HepG2 (cell line): ENCODE data around the gene TP63. TPM values are rescaled to one million over a fixed set of nuclear protein-coding genes. Genes with fewer than 3 reads are reported as not detected.

Experiments used
- ATAC-seq: fragments of 200-7000 bp; cut with Tn5 transposase; 3 replicates; pipeline ENCODE4 v1.9.1; 2020; ENCODE audit warnings: mild to moderate bottlenecking, moderate library complexity
- BruUV-seq: library from RNA; stranded (reverse); fragments of 400-500 nt; replicated peaks from 2 replicates; lab custom pipeline; 2021; lab: Mats Ljungman, UMichigan
- CTCF ChIA-PET: fragments of 300-600 bp; formaldehyde crosslinking; extraction: SDS; loops from one replicate; lab custom pipeline; 2021; ENCODE audit warnings: low total read pairs, inconsistent platforms, low intra/inter-chr PET ratio; lab: Yijun Ruan, JAX
- POLR2A ChIA-PET: fragments of 350-600 bp; sonication (Branson Sonifier 250); formaldehyde crosslinking; loops from one replicate; lab custom pipeline; 2020; ENCODE audit warnings: antibody characterized with exemption, inconsistent platforms; lab: Yijun Ruan, JAX
- DNase-seq: peaks from one replicate; pipeline ENCODE4 v3.0.0-alpha.2; 2015; ENCODE audit warnings: low spot score
- FAIRE-seq: peaks from 3 replicates; lab custom pipeline; 2011; peaks lifted over from hg19 to GRCh38; lab: Jason Lieb, UNC
- H2AFZ ChIP-seq: one replicate; pipeline ENCODE4 v1.6.1; 2011; ENCODE audit warnings: low read length, inconsistent platforms
- H3K27ac ChIP-seq: fragments of 300-600 bp; 3 replicates; pipeline ENCODE4 v1.8.0; 2011; ENCODE audit warnings: mixed run types, mild to moderate bottlenecking, mixed read lengths, low read length, inconsistent platforms; ENCODE audit not compliant: insufficient read depth; ENCODE audit errors: extremely low read length
- H3K27me3 ChIP-seq, 2 experiments: fragments of 200-600 bp in 1 of 2; 2 replicates in 1 of 2; 3 replicates in 1 of 2; pipeline versions ENCODE4 v1.6.0 to v1.8.0; 2011; ENCODE audit warnings: low read length in 2 of 2, mild to moderate bottlenecking in 2 of 2, moderate library complexity in 2 of 2, inconsistent platforms in 1 of 2; ENCODE audit not compliant: insufficient read depth in 2 of 2, control insufficient read depth in 1 of 2
- H3K36me3 ChIP-seq, 2 experiments: fragments of 200-600 bp in 1 of 2; replicated peaks in 1 of 2; 2 replicates in 1 of 2; 3 replicates in 1 of 2; pipeline versions ENCODE4 v1.5.1 to v1.8.0; 2011; ENCODE audit warnings: low read length in 2 of 2, inconsistent platforms in 1 of 2; ENCODE audit not compliant: insufficient read depth in 2 of 2, control insufficient read depth in 1 of 2
- H3K4me1 ChIP-seq: 2 replicates; pipeline ENCODE4 v1.5.1; 2012; ENCODE audit warnings: low read length, inconsistent platforms; ENCODE audit not compliant: insufficient read depth
- H3K4me2 ChIP-seq: 2 replicates; pipeline ENCODE4 v1.6.0; 2011; ENCODE audit warnings: low read depth, low read length, inconsistent platforms
- H3K4me3 ChIP-seq, 3 experiments: fragments of 200-600 bp in 1 of 3; sonication (generic), shearing (Covaris generic) in 1 of 3; replicated peaks in 1 of 3; 2 replicates each; pipeline ENCODE4 v1.5.1; 2011 to 2016; ENCODE audit warnings: low read length in 3 of 3, inconsistent platforms in 2 of 3, low read depth in 2 of 3, mild to moderate bottlenecking in 2 of 3, control low read depth in 1 of 3, mixed read lengths in 1 of 3; ENCODE audit not compliant: insufficient read depth in 1 of 3
- H3K79me2 ChIP-seq: one replicate; pipeline ENCODE4 v1.6.1; 2011; ENCODE audit warnings: low read length, inconsistent platforms; ENCODE audit not compliant: insufficient read depth
- H3K9ac ChIP-seq: 2 replicates; pipeline ENCODE4 v1.6.0; 2011; ENCODE audit warnings: mild to moderate bottlenecking, low read depth, low read length, inconsistent platforms; ENCODE audit not compliant: insufficient read depth
- H3K9me3 ChIP-seq: 2 replicates; pipeline ENCODE4 v1.5.1; 2012; ENCODE audit warnings: mild to moderate bottlenecking, low read length
- H4K20me1 ChIP-seq: 2 replicates; pipeline ENCODE4 v1.6.0; 2011; ENCODE audit warnings: inconsistent platforms, mild to moderate bottlenecking, low read length, moderate library complexity; ENCODE audit not compliant: insufficient read depth
- ARHGAP35 ChIP-seq: sonication (generic); formaldehyde crosslinking; IDR thresholded peaks from 2 replicates; pipeline ENCODE4 v1.9.0; 2022; ENCODE audit warnings: mild to moderate bottlenecking, inconsistent platforms, moderate library complexity, missing genetic modification reagents, borderline replicate concordance
- CBX1 ChIP-seq: IDR thresholded peaks from one replicate; pipeline ENCODE4 v1.6.1; 2016; ENCODE audit warnings: antibody characterized with exemption, low read depth
- DMAP1 ChIP-seq: IDR thresholded peaks from 2 replicates; pipeline ENCODE4 v1.6.1; 2016
- ELF4 ChIP-seq: sonication (generic); formaldehyde crosslinking; IDR thresholded peaks from 2 replicates; pipeline ENCODE4 v1.5.0; 2020; ENCODE audit warnings: missing genetic modification reagents, mild to moderate bottlenecking, moderate library complexity, borderline replicate concordance
- HES4 ChIP-seq: sonication (generic); formaldehyde crosslinking; IDR thresholded peaks from 2 replicates; pipeline ENCODE4 v1.9.0; 2021; ENCODE audit warnings: mild to moderate bottlenecking, missing genetic modification reagents, borderline replicate concordance
- MIXL1 ChIP-seq: IDR thresholded peaks from 2 replicates; pipeline ENCODE4 v1.6.1; 2016
- SMC3 ChIP-seq: IDR thresholded peaks from 2 replicates; pipeline ENCODE4 v1.6.1; 2011; ENCODE audit warnings: low read length, improper control_type of control experiment
- ZFP41 ChIP-seq: sonication (generic); formaldehyde crosslinking; IDR thresholded peaks from 2 replicates; pipeline ENCODE4 v1.4.0; 2020; ENCODE audit warnings: mild to moderate bottlenecking, missing genetic modification reagents, borderline replicate concordance
- ZNF101 ChIP-seq: sonication (generic); formaldehyde crosslinking; IDR thresholded peaks from 2 replicates; pipeline ENCODE4 v1.4.0; 2020; ENCODE audit warnings: mild to moderate bottlenecking, low read depth, missing genetic modification reagents, borderline replicate concordance
- ZNF160 ChIP-seq: sonication (generic); formaldehyde crosslinking; IDR thresholded peaks from 2 replicates; pipeline ENCODE4 v1.8.0; 2022; ENCODE audit warnings: mild to moderate bottlenecking, inconsistent platforms, missing genetic modification reagents
- ZNF552 ChIP-seq: sonication (generic); formaldehyde crosslinking; IDR thresholded peaks from 2 replicates; pipeline ENCODE4 v1.9.0; 2022; ENCODE audit warnings: missing genetic modification reagents, mild to moderate bottlenecking, borderline replicate concordance
- ZNF644 ChIP-seq: IDR thresholded peaks from 2 replicates; pipeline ENCODE4 v1.6.1; 2016; ENCODE audit warnings: low read depth
- ZNF792 ChIP-seq: IDR thresholded peaks from 2 replicates; pipeline ENCODE4 v1.6.1; 2016
- ZNF816 ChIP-seq: sonication (generic); formaldehyde crosslinking; IDR thresholded peaks from 2 replicates; pipeline ENCODE4 v1.8.0; 2022; ENCODE audit warnings: missing genetic modification reagents, mild to moderate bottlenecking, borderline replicate concordance
- ZNF839 ChIP-seq: sonication (generic); formaldehyde crosslinking; IDR thresholded peaks from 2 replicates; pipeline ENCODE4 v1.4.0; 2020; ENCODE audit warnings: missing genetic modification reagents, mild to moderate bottlenecking, borderline replicate concordance
- WGBS: methylation state at CpG from one replicate; pipeline ENCODE4 v1.1.6; 2017; ENCODE audit warnings: low lambda C conversion rate; 5-methylcytosine and 5-hydroxymethylcytosine counted together
- in situ Hi-C: cut with HindIII; loops from 2 replicates; pipeline ENCODE4 v1.10.0; 2017; ENCODE audit warnings: low pct_unique_long_range_greater_than_20kb; ENCODE audit not compliant: extremely low pct_ligation_motif_present
- intact Hi-C: fragments of 100-400 bp; cut with micrococcal nuclease; formaldehyde crosslinking; loops from one replicate; pipeline ENCODE4 v1.10.0; 2022; ENCODE audit not compliant: unreplicated experiment
- polyA plus RNA-seq, 8 experiments: library from polyadenylated mRNA; depleted of rRNA in 3 of 8; stranded (reverse) in 7 of 8; unstranded in 1 of 8; fragments of >200 nt; fragmentation: Illumina TruSeq in 4 of 8; extraction: Trizol in 4 of 8; gene quantifications; 2 replicates each; pipeline versions ENCODE4 v1.2.1 to v1.2.3, GENCODE V29; 2011 to 2016; ENCODE audit warnings: low read depth in 4 of 8, missing spikeins in 1 of 8, mixed read lengths in 1 of 8; ENCODE audit not compliant: insufficient read depth in 1 of 8
- total RNA-seq, 5 experiments: library from RNA; depleted of rRNA; stranded (reverse); fragments of >200 nt; fragmentation: Illumina TruSeq; extraction: Trizol; gene quantifications; 2 replicates each; pipeline ENCODE4 v1.2.3, GENCODE V29; 2016; ENCODE audit warnings: low read depth in 1 of 5
- TF ChIP-seq, protein P1 (sequence below): sonication (generic); formaldehyde crosslinking; IDR thresholded peaks from 2 replicates; pipeline ENCODE4 v1.4.0; 2020; ENCODE audit warnings: missing genetic modification reagents, low read depth, mild to moderate bottlenecking, borderline replicate concordance
- TF ChIP-seq, protein P2 (sequence below): sonication (generic); formaldehyde crosslinking; IDR thresholded peaks from 2 replicates; pipeline ENCODE4 v1.4.0; 2020; ENCODE audit warnings: missing genetic modification reagents
- TF ChIP-seq, protein P3 (sequence below): sonication (generic); formaldehyde crosslinking; IDR thresholded peaks from 2 replicates; pipeline ENCODE4 v1.4.0; 2020; ENCODE audit warnings: mild to moderate bottlenecking, missing genetic modification reagents
- TF ChIP-seq, protein P4 (sequence below): sonication (generic); formaldehyde crosslinking; IDR thresholded peaks from 2 replicates; pipeline ENCODE4 v1.8.0; 2022; ENCODE audit warnings: mild to moderate bottlenecking, missing genetic modification reagents, borderline replicate concordance

The TP63 gene
- total and polyA plus RNA-seq, 2 of the 13 experiments (the other 11 are each of a cell fraction or from before 2014, with no cell fraction given), result not detected

DNA sequence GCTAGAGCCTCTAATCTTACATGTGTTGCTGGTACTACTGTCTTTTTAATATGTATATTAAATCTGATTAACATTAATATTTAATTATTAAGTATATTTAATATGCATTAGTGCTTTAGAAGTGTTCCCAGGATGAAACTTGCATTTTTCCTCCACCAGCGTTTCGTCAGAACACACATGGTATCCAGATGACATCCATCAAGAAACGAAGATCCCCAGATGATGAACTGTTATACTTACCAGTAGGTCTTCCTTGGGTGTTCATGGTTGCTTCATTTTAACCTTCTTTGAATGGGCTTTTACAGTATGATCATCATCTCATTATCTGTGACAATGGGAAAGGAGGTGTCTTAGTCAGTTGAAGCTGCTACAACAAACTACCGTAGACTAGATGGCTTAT lies 238.0 kb downstream of the TP63 start (continued):
- TF ChIP-seq, protein P1, sequence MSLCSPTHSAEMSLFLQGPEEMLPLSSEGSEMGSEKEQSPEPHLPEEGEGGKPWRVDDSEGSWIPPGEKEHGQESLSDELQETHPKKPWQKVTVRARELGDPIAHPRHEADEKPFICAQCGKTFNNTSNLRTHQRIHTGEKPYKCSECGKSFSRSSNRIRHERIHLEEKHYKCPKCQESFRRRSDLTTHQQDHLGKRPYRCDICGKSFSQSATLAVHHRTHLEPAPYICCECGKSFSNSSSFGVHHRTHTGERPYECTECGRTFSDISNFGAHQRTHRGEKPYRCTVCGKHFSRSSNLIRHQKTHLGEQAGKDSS, result no peak
- TF ChIP-seq ZFP41 (CRISPR knock-in tag) (no peak), ZNF839 (CRISPR knock-in tag) (no peak), ZNF792 (no peak), ELF4 (CRISPR knock-in tag) (no peak), ARHGAP35 (CRISPR knock-in tag) (no peak), ZNF644 (no peak)
- TF ChIP-seq, protein P2, sequence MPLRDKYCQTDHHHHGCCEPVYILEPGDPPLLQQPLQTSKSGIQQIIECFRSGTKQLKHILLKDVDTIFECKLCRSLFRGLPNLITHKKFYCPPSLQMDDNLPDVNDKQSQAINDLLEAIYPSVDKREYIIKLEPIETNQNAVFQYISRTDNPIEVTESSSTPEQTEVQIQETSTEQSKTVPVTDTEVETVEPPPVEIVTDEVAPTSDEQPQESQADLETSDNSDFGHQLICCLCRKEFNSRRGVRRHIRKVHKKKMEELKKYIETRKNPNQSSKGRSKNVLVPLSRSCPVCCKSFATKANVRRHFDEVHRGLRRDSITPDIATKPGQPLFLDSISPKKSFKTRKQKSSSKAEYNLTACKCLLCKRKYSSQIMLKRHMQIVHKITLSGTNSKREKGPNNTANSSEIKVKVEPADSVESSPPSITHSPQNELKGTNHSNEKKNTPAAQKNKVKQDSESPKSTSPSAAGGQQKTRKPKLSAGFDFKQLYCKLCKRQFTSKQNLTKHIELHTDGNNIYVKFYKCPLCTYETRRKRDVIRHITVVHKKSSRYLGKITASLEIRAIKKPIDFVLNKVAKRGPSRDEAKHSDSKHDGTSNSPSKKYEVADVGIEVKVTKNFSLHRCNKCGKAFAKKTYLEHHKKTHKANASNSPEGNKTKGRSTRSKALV (CRISPR knock-in tag), result no peak
- TF ChIP-seq, all 625 proteins: peak for 0

DNA sequence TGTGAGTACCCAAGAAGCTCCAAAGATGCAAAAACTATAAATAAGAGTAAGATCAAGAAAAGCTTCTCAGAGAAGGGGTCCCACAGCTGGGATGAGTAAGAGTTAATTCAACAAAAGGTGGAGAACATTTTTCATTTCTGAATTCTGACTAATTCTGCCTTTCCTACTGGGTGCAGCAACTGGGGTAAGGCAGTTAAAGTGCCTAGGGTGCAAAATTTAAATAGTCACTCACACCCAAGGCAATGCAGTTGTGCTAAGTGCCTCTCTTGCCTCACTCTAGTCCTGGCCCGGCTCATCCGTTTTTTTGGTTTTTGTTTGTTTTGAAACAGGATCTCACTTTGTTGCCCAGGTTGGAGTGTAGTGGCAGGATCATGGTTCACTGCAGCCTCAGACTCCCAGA lies 240.2 kb downstream of the TP63 start:
- no peak for ATAC-seq
- BruUV-seq, result no TSS peak
- POLR2A ChIA-PET, result no interaction called here
- TF ChIP-seq ZNF552 (no peak), MIXL1 (CRISPR knock-in tag) (no peak), HES4 (CRISPR knock-in tag) (no peak), CBX1 (no peak), ZNF101 (CRISPR knock-in tag) (no peak), ZNF160 (no peak), SMC3 (no peak), DMAP1 (CRISPR knock-in tag) (no peak), ZNF816 (CRISPR knock-in tag) (no peak)
- TF ChIP-seq, protein P3, sequence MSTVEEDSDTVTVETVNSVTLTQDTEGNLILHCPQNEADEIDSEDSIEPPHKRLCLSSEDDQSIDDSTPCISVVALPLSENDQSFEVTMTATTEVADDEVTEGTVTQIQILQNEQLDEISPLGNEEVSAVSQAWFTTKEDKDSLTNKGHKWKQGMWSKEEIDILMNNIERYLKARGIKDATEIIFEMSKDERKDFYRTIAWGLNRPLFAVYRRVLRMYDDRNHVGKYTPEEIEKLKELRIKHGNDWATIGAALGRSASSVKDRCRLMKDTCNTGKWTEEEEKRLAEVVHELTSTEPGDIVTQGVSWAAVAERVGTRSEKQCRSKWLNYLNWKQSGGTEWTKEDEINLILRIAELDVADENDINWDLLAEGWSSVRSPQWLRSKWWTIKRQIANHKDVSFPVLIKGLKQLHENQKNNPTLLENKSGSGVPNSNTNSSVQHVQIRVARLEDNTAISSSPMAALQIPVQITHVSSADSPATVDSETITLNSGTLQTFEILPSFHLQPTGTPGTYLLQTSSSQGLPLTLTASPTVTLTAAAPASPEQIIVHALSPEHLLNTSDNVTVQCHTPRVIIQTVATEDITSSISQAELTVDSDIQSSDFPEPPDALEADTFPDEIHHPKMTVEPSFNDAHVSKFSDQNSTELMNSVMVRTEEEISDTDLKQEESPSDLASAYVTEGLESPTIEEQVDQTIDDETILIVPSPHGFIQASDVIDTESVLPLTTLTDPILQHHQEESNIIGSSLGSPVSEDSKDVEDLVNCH, result no peak
- TF ChIP-seq, protein P4, sequence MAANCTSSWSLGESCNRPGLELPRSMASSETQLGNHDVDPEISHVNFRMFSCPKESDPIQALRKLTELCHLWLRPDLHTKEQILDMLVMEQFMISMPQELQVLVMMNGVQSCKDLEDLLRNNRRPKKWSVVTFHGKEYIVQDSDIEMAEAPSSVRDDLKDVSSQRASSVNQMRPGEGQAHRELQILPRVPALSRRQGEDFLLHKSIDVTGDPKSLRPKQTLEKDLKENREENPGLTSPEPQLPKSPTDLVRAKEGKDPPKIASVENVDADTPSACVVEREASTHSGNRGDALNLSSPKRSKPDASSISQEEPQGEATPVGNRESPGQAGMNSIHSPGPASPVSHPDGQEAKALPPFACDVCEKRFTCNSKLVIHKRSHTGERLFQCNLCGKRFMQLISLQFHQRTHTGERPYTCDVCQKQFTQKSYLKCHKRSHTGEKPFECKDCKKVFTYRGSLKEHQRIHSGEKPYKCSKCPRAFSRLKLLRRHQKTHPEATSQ (CRISPR knock-in tag), result no peak

More for the DNA sequence above, 240.2 kb downstream of the TP63 start:
- H3K4me3 ChIP-seq, result no peak overlapping the region
- no peak overlapping the region for H3K9ac ChIP-seq
- in situ Hi-C loops, result no loop called here
- intact Hi-C loops, result no loop called here
- WGBS, result 0% methylated on average over 2 of the region's 2 CpGs
- no peak overlapping the region for H2AFZ ChIP-seq
- no peak overlapping the region for H3K27ac ChIP-seq
- CTCF ChIA-PET, result no interaction called here
- no peak overlapping the region for H3K4me2 ChIP-seq
- DNase-seq, result no peak
- H3K27me3 ChIP-seq, result no peaks in the 10 kb centered on the region
- no peak for FAIRE-seq
- H3K9me3 ChIP-seq, result no peaks in the 10 kb centered on the region
- H4K20me1 ChIP-seq, result no peaks in the 10 kb centered on the region
- no peaks in the 10 kb centered on the region for H3K79me2 ChIP-seq
- no peaks in the 10 kb centered on the region for H3K36me3 ChIP-seq
- no peaks in the 10 kb centered on the region for H3K4me1 ChIP-seq
